GM23248 (cell line): ENCODE results near the gene MISP.

Source experiments
- EZH2 ChIP-seq: fragments of 200-600 bp; sonication (generic); IDR thresholded peaks from 2 replicates; pipeline ENCODE4 v1.6.1; 2018; ENCODE audit warnings: antibody characterized with exemption, mild to moderate bottlenecking; ENCODE audit not compliant: insufficient read depth, poor library complexity, severe bottlenecking
- EZH2phosphoT487 ChIP-seq: fragments of 200-600 bp; sonication (generic); IDR thresholded peaks from 2 replicates; pipeline ENCODE4 v1.6.1; 2018; ENCODE audit warnings: antibody characterized with exemption, moderate library complexity, mild to moderate bottlenecking, low read depth; ENCODE audit not compliant: insufficient read depth

DNA sequence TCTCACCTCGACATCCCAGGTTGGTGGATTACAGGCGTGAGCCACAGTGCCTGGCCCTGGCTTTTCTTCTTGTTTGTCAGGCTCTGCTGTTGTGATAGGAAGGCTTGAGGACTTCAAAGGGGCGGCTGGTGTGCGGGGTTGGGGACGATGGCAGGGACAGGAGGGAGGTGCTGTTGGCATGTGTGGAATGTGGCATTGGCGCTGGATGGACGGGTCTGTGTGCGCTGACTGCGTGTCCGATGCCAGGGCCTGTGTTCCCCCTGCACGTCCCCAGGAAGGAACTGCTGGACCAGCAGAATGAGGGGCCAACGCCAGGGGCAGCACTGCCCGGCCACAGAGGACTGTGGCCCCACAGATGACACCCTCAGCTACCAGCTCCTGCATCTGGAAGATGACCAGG lies 33.6 kb downstream of the MISP start:
- no peak for TF ChIP-seq EZH2
- no peak for TF ChIP-seq EZH2phosphoT487
